Activated effector memory CD4-positive, alpha-beta T cell treated with Interleukin-2 at 50 U/mL for 16 hours (primary cell): ENCODE data around the gene CDNF.
"Not testable (repeated sequence)": the region's sequence is repeated elsewhere in the genome, so short reads cannot be mapped to it uniquely, and the experiment has no call there.

Experiments used
- DNase-seq: peaks from one replicate; pipeline ENCODE4 v3.0.0-alpha.2; 2020

Gene CDNF

GRCh38 chr10:14838582-14839304 lies 906 bp upstream of the CDNF start:
- no peak for DNase-seq

DNA sequence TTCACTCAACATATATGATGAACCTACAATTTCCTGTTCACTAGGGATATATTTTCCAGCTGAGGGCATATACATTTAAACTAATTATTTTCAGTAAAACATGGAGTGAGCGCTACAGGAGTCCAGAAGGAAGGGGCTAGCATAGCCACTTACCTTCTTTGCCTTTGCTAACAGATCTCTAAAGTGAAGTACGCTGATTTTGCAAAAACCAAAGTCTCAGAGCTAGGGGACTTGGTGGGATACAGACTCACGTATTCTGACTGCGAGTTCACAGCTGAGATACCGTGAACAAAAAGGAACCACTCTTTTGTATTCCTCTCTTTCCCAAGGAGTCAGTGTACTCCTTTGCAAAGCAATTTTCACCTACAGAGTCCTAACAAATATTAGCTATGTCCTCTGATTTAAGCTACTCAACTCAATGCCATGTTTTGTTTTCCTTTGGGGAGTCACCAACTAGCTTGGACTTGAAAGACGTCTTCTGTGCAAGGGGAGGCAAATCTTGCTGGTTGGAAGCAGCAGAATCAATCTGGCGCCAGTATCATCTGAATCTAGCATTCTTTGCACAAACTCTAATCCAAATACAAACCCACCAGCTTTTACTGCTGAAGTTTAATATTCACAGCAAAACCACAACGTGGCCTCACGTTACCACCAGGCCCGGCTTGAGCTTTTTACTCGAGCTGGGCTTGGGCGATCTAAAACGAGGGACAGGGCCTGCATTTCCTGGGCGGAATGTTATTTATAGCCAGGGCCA lies 657 bp downstream of the CDNF start:
- no peak for DNase-seq

DNA sequence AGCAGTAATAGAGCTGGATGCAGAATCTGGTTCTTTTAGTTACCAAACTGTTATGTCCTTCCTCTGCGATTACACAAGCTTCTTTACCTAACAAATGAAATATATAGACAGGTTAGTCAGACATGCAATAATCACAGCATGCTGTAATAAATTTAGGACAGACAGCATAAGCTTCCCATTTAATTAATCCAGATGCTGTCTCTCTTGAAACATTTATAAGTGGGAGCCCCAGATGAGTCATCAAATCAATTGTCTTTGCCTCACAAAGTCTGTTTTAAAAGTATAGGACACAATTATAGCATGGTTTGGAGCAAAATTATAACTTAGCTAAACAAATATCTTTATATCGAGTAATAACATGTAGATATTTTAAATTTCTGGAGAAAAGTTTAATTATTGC lies 1.6 kb downstream of the CDNF start:
- DNase-seq = no peak

- DNase-seq = no peak
Measured at GRCh38 chr10:14833106-14833505, 4.7 kb downstream of the CDNF start.

DNA sequence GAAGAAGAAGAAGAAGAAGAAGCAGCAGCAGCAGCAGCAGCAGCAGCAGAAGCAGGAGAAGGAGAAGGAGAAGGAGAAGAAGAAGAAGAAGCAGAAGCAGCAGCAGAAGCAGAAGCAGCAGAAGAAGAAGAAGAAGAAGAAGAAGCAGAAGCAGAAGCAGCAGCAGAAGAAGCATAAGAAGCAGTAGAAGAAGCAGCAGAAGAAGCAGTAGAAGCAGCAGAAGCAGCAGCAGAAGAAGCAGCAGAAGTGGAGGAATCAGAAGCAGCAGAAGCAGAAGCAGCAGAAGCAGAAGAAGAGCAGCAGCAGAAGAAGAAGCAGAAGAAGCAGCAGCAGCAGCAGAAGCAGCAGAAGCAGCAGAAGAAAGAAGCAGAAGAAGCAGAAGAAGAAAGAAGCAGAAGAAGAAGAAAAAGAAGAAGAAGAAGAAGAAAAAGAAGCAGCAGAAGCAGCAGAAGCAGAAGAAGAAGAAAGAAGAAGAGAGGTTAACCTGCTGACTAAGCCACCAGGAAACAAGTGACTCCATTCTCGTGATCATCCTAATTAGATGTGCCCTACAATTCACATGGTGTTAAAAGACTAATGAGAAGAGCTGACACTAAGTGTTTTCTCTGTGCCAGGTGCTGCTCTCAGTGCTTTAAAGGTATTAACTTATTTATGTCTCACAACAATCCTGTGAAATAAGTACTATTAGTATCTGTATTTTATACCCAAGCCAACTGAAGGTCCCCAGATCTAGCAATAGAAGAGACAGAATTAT lies 11.6 kb downstream of the CDNF start:
- no peak for DNase-seq

DNA sequence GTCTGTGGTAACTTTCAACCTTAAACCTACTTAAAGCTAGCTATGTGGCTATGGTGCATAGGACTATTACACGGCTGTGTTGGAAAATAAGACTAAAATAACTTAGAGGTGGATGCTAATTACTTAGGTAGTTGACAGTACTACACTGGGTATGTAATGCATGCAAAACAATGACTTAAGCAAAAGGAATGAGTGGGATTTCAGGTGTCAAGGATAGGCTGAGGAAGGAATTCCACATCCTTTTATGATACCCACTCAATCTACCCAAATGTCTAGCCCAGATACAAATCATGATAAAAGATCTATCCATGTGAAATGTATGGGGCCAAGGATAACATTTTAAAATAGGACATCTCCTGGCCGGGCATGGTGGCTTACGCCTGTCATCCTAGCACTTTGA lies 13.9 kb downstream of the CDNF start:
- DNase-seq = no peak

DNA sequence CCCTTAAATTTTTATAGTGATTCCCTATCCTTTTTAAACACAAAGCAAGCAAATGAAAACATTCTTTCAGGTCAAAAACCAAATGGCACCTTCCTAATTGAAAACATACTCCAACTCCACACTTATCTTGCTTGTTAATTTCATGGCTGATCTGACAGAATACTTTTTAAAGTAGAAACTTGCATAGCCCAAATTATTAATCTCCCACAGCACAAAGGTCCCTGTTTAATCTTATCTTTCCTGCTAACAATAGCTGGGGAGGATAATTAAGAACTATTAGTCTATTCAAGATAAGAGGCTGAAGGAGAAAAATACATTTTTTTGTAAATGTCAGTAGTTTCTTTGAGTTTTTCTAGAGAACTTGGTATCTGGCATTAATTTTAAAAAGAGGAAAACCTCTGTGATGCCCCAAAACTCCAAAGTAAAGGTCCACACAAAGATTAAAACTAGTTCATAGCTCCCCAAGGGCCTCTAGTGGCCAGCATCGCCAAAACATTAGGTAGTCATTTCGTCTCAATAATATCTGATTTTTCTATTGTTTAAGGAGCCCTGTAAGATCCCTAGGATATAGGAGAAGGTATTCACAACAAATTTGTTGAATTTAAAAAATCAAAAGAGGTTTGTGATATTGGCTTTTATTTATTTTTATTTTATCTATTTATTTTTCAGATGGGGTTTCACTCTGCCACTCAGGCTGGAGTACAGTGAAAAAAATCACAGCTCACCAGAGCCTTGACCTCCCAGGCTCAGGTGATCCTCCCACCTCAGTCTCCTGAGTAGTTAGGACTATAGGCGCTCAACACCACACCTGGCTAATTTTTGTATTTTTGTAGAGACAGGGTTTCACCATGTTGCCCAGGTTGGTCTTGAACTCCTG lies 14.7 kb downstream of the CDNF start:
- no peak for DNase-seq

- DNase-seq = no peak
Measured at GRCh38 chr10:14821635-14822375, 16.0 kb downstream of the CDNF start.

DNA sequence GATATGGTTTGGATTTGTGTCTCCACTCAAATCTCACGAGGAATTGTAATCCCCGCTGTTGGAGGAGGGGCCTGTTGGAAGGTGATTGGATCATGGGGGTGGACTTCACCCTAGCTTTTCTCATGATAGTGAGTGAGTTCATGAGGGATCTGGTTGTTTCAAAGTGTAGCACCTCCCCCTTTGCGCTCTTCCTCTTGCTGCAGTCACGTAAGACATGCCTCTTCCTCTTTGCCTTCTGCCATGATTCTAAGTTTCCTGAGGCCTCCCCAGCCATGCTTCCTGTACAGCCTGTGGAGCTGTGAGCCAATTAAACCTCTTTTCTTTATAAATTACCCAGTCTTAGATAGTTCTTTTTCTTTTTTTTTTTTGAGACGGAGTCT lies 17.1 kb downstream of the CDNF start:
- DNase-seq = no peak

- no peak for DNase-seq
Measured at GRCh38 chr10:14820010-14820774, 17.6 kb downstream of the CDNF start.

DNA sequence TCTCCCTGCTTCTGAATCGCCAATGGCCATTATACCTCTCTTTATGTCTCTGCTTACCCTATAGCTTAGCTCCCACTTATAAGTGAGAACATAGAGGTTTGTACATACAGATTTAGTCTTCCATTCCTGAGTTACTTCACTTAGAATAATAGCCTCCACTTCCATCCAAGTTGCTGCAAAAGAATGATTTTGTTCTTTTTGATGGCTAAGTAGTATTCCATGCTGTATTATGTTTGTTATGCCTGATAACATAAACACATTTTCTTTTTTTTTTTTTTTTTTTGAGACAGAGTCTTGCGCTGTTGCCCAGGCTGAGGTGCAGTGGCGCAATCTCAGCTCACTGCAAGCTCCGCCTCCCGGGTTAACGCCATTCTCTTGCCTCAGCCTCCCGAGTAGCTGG lies 21.1 kb downstream of the CDNF start:
- not testable (repeated sequence) for DNase-seq

- no peak for DNase-seq
Measured at GRCh38 chr10:14815681-14816080, 22.2 kb downstream of the CDNF start.

GRCh38 chr10:14812271-14812670 lies 25.6 kb downstream of the CDNF start:
- DNase-seq = no peak

- DNase-seq = no peak
Measured at GRCh38 chr10:14810969-14811953, 26.6 kb downstream of the CDNF start.

GRCh38 chr10:14806318-14806717 lies 31.5 kb downstream of the CDNF start:
- DNase-seq = no peak

GRCh38 chr10:14803827-14804226 lies 34.0 kb downstream of the CDNF start:
- no peak for DNase-seq

DNA sequence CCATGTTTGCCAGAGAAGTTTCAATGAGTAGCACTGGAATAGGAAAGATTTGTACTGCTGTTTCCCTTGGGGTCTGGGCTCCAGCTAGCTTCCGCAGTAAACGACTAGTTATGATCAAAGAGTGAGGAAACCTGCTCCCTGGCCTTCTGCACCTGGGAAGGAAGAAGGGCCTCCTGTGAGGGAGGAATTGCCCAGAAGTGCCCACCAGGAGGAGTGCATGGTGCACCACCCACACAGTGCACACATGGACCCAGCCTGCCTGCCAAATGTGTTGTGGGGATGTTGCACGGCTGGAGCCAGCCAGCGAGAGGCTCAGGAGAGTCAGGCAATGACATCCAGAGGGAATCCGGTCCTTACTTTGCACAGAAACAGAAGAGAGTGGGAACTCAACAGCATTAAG lies 36.1 kb downstream of the CDNF start:
- no peak for DNase-seq

GRCh38 chr10:14800397-14800796 lies 37.4 kb downstream of the CDNF start:
- DNase-seq = no peak

GRCh38 chr10:14798636-14799035 lies 39.2 kb downstream of the CDNF start:
- DNase-seq = no peak

DNA sequence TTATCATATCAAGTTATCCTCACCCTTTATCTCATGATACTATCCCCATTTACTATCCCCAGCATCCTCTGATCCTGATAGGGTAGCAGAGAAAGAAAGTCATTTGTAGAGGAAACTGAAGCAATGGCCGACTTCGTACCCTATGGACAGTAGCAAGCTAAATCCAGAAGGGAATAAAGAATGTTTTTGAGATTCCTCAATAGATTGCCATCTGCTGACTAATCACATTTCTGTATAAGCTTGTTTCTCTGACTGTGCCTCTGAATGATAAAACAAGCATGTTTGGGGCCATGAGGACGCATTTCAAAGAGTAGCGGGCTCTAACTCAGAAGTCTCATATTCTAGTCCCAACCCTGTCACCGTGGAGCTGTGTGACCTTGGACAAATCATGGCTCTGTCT lies 49.9 kb downstream of the CDNF start:
- DNase-seq = no peak
